Measurements from ENCODE around the gene RECQL. TPM values are rescaled to one million over a fixed set of nuclear protein-coding genes. Genes with fewer than 3 reads are reported as not detected.

Gene RECQL
- total RNA-seq, 4 donors from 2014 or later: 21.4 to 33.0 (median 30.8) TPM

GRCh38 chr12:21505888-21506287, 4.5 kb upstream of the RECQL start:
- TF ChIP-seq CTCF (IDR thresholded peaks at IDR 0.05) (no peak), EP300 (IDR thresholded peaks at IDR 0.05) (no peak), POLR2A (IDR thresholded peaks at IDR 0.05) (no peak)
- WGBS, 2 donors: 45 to 59% methylated on average over 2 of the region's 2 CpGs
- Histone ChIP-seq H3K27ac (no peak overlapping the region), H3K36me3 (peaks cover 0 to 12% (median 0%) of the 10 kb centered on the region in 3 donors), H3K4me3 (no peak overlapping the region), H3K9me3 (no peaks in the 10 kb centered on the region), H3K4me1 (peaks cover 0 to 33% (median 15%) of the 10 kb centered on the region in 4 donors), H3K27me3 (no peaks in the 10 kb centered on the region)
- no peak for DNase-seq (ENCODE audit: low spot score in 2 of 2)

- peak overlapping the region in 3 of 4 donors; percentile 76 to 97 (median 95) for H3K4me3 ChIP-seq
- H3K9me3 ChIP-seq: no peaks in the 10 kb centered on the region
- TF ChIP-seq EP300 (IDR thresholded peaks at IDR 0.05) (no peak), POLR2A (IDR thresholded peaks at IDR 0.05) (no peak), CTCF (IDR thresholded peaks at IDR 0.05) (no peak)
- H3K36me3 ChIP-seq: peaks cover 0 to 12% (median 0%) of the 10 kb centered on the region in 3 donors
- no peak for DNase-seq (ENCODE audit: low spot score in 2 of 2)
- no peaks in the 10 kb centered on the region for H3K27me3 ChIP-seq
- WGBS, 2 donors: 69 to 82% methylated on average over 1 of the region's 1 CpG
- peaks cover 0 to 58% (median 27%) of the 10 kb centered on the region in 4 donors for H3K4me1 ChIP-seq
- H3K27ac ChIP-seq: no peak overlapping the region
These were observed 1.4 kb upstream of the RECQL start for GRCh38 chr12:21502872-21503271.

- no peak for DNase-seq (ENCODE audit: low spot score in 2 of 2)
- Histone ChIP-seq H3K4me1 (peaks cover 0 to 58% (median 27%) of the 10 kb centered on the region in 4 donors), H3K36me3 (peaks cover 0 to 18% (median 0%) of the 10 kb centered on the region in 3 donors), H3K4me3 (peak overlapping the region; percentile 76 to 97 (median 94)), H3K27me3 (no peaks in the 10 kb centered on the region), H3K27ac (peak overlapping the region; percentile 68 to 92 (median 86)), H3K9me3 (no peaks in the 10 kb centered on the region)
- WGBS, 2 donors: 0% methylated on average over 11 to 14 of the region's 14 CpGs
- TF ChIP-seq EP300 (IDR thresholded peaks at IDR 0.05) (no peak), POLR2A (IDR thresholded peaks at IDR 0.05) (no peak), CTCF (IDR thresholded peaks at IDR 0.05) (no peak)
These were observed 695 bp upstream of the RECQL start for GRCh38 chr12:21502164-21502496.

GRCh38 chr12:21500786-21501257, 613 bp downstream of the RECQL start:
- DNase-seq (ENCODE audit: low spot score in 2 of 2): no peak
- Histone ChIP-seq H3K4me1 (peaks cover 0 to 58% (median 27%) of the 10 kb centered on the region in 4 donors), H3K27me3 (no peaks in the 10 kb centered on the region), H3K4me3 (peak overlapping the region; percentile 76 to 97 (median 94)), H3K36me3 (peaks cover 0 to 31% (median 0%) of the 10 kb centered on the region in 3 donors), H3K9me3 (no peaks in the 10 kb centered on the region), H3K27ac (peak overlapping the region; percentile 43 to 92 (median 88))
- no peak for TF ChIP-seq CTCF (IDR thresholded peaks at IDR 0.05)
- TF ChIP-seq POLR2A (IDR thresholded peaks at IDR 0.05): no peak
- no peak for TF ChIP-seq EP300 (IDR thresholded peaks at IDR 0.05)
- 9% methylated on average over 8 of the region's 8 CpGs for WGBS, 2 donors

- H3K27ac ChIP-seq: no peak overlapping the region
- 70 to 83% methylated on average over 2 of the region's 2 CpGs for WGBS, 2 donors
- no peaks in the 10 kb centered on the region for H3K9me3 ChIP-seq
- H3K4me1 ChIP-seq: peaks cover 0 to 51% (median 27%) of the 10 kb centered on the region in 4 donors
- DNase-seq (ENCODE audit: low spot score in 2 of 2): no peak
- no peaks in the 10 kb centered on the region for H3K27me3 ChIP-seq
- H3K36me3 ChIP-seq: peaks cover 0 to 41% (median 0%) of the 10 kb centered on the region in 3 donors
- no peak for TF ChIP-seq CTCF (IDR thresholded peaks at IDR 0.05)
- TF ChIP-seq POLR2A (IDR thresholded peaks at IDR 0.05): no peak
- TF ChIP-seq EP300 (IDR thresholded peaks at IDR 0.05): no peak
- H3K4me3 ChIP-seq: no peak overlapping the region
These were observed 1.7 kb downstream of the RECQL start for GRCh38 chr12:21499765-21500164.

Measured in tibial nerve (tissue), 4 donors.